HepG2 (cell line): ENCODE measurements around the gene LZTS2. TPM values are rescaled to one million over a fixed set of nuclear protein-coding genes. Genes with fewer than 3 reads are reported as not detected.

ENCODE experiments used
- ATF3 ChIP-seq: sonication (generic); formaldehyde crosslinking; IDR thresholded peaks from 2 replicates; pipeline ENCODE4 v1.4.0; 2020; ENCODE audit warnings: missing genetic modification reagents
- BORCS8-MEF2B ChIP-seq: sonication (generic); formaldehyde crosslinking; IDR thresholded peaks from 2 replicates; pipeline ENCODE4 v1.8.0; 2022; ENCODE audit warnings: mild to moderate bottlenecking, missing genetic modification reagents
- GABPB1 ChIP-seq: IDR thresholded peaks from 2 replicates; pipeline ENCODE4 v1.6.1; 2016; ENCODE audit warnings: mild to moderate bottlenecking, missing genetic modification reagents, moderate library complexity, missing compliant biosample characterization
- GMEB1 ChIP-seq: sonication (generic); formaldehyde crosslinking; IDR thresholded peaks from 2 replicates; pipeline ENCODE4 v1.5.1; 2020; ENCODE audit warnings: missing genetic modification reagents, mild to moderate bottlenecking, borderline replicate concordance
- HDAC6 ChIP-seq: fragments of 200-600 bp; sonication (generic); IDR thresholded peaks from 2 replicates; pipeline ENCODE4 v1.7.0; 2017; ENCODE audit warnings: mild to moderate bottlenecking, antibody characterized with exemption, low read length, low read depth
- ISL2 ChIP-seq: sonication (generic); formaldehyde crosslinking; IDR thresholded peaks from 2 replicates; pipeline ENCODE4 v1.5.0; 2020; ENCODE audit warnings: missing genetic modification reagents
- KDM2A ChIP-seq: sonication (generic); formaldehyde crosslinking; IDR thresholded peaks from 2 replicates; pipeline ENCODE4 v1.4.0; 2020; ENCODE audit warnings: low read depth, missing genetic modification reagents, borderline replicate concordance
- KDM3A ChIP-seq: IDR thresholded peaks from 2 replicates; pipeline ENCODE4 v1.6.1; 2018; ENCODE audit warnings: low read depth, missing compliant biosample characterization
- RBM39 ChIP-seq: fragments of 200-400 bp; formaldehyde crosslinking; IDR thresholded peaks from one replicate; pipeline ENCODE4 v1.6.1; 2018; ENCODE audit warnings: antibody characterized with exemption, mild to moderate bottlenecking, low read depth, low read length; ENCODE audit not compliant: poor library complexity, severe bottlenecking
- SP140L ChIP-seq: sonication (generic); formaldehyde crosslinking; IDR thresholded peaks from 2 replicates; pipeline ENCODE4 v1.4.0; 2020; ENCODE audit warnings: missing genetic modification reagents, borderline replicate concordance
- XRCC5 ChIP-seq: fragments of 200-400 bp; formaldehyde crosslinking; optimal IDR thresholded peaks from 2 replicates; pipeline ENCODE3; 2017; ENCODE audit warnings: mild to moderate bottlenecking, low read length
- ZNF431 ChIP-seq: sonication (generic); formaldehyde crosslinking; IDR thresholded peaks from 2 replicates; pipeline ENCODE4 v1.9.0; 2022; ENCODE audit warnings: missing genetic modification reagents, low read depth, mild to moderate bottlenecking, borderline replicate concordance
- ZNF432 ChIP-seq: sonication (generic); formaldehyde crosslinking; IDR thresholded peaks from 2 replicates; pipeline ENCODE4 v1.5.0; 2020; ENCODE audit warnings: missing genetic modification reagents, mild to moderate bottlenecking, borderline replicate concordance
- ZNF589 ChIP-seq: sonication (generic); formaldehyde crosslinking; conservative IDR thresholded peaks from 2 replicates; pipeline ENCODE4 v1.8.0; 2022; ENCODE audit warnings: mild to moderate bottlenecking, moderate library complexity, missing genetic modification reagents
- ZNF598 ChIP-seq: sonication (generic); formaldehyde crosslinking; IDR thresholded peaks from 2 replicates; pipeline ENCODE4 v1.5.1; 2020; ENCODE audit warnings: mild to moderate bottlenecking, missing genetic modification reagents, borderline replicate concordance
- ZNF639 ChIP-seq: conservative IDR thresholded peaks from 2 replicates; pipeline ENCODE4 v1.6.1; 2018; ENCODE audit warnings: missing genetic modification reagents
- ZNF713 ChIP-seq: sonication (generic); formaldehyde crosslinking; IDR thresholded peaks from 2 replicates; pipeline ENCODE4 v1.4.0; 2020; ENCODE audit warnings: mild to moderate bottlenecking, missing genetic modification reagents
- ZNF879 ChIP-seq: sonication (generic); formaldehyde crosslinking; IDR thresholded peaks from 2 replicates; pipeline ENCODE4 v1.8.1; 2023; ENCODE audit warnings: missing genetic modification reagents
- polyA plus RNA-seq, 8 experiments: library from polyadenylated mRNA; depleted of rRNA in 3 of 8; stranded (reverse) in 7 of 8; unstranded in 1 of 8; fragments of >200 nt; fragmentation: Illumina TruSeq in 4 of 8; extraction: Trizol in 4 of 8; gene quantifications; 2 replicates each; pipeline versions ENCODE4 v1.2.1 to v1.2.3, GENCODE V29; 2011 to 2016; ENCODE audit warnings: low read depth in 4 of 8, missing spikeins in 1 of 8, mixed read lengths in 1 of 8; ENCODE audit not compliant: insufficient read depth in 1 of 8
- total RNA-seq, 5 experiments: library from RNA; depleted of rRNA; stranded (reverse); fragments of >200 nt; fragmentation: Illumina TruSeq; extraction: Trizol; gene quantifications; 2 replicates each; pipeline ENCODE4 v1.2.3, GENCODE V29; 2016; ENCODE audit warnings: low read depth in 1 of 5
- TF ChIP-seq, protein P1 (sequence below): IDR thresholded peaks from 2 replicates; pipeline ENCODE4 v1.6.1; 2012; ENCODE audit warnings: inconsistent platforms
- TF ChIP-seq, protein P2 (sequence below): sonication (generic); formaldehyde crosslinking; IDR thresholded peaks from 2 replicates; pipeline ENCODE4 v1.4.0; 2020; ENCODE audit warnings: missing genetic modification reagents

LZTS2 gene
- total and polyA plus RNA-seq, 2 of the 13 experiments (the other 11 are each of a cell fraction or from before 2014, with no cell fraction given) = 43.6 to 65.6 TPM

DNA sequence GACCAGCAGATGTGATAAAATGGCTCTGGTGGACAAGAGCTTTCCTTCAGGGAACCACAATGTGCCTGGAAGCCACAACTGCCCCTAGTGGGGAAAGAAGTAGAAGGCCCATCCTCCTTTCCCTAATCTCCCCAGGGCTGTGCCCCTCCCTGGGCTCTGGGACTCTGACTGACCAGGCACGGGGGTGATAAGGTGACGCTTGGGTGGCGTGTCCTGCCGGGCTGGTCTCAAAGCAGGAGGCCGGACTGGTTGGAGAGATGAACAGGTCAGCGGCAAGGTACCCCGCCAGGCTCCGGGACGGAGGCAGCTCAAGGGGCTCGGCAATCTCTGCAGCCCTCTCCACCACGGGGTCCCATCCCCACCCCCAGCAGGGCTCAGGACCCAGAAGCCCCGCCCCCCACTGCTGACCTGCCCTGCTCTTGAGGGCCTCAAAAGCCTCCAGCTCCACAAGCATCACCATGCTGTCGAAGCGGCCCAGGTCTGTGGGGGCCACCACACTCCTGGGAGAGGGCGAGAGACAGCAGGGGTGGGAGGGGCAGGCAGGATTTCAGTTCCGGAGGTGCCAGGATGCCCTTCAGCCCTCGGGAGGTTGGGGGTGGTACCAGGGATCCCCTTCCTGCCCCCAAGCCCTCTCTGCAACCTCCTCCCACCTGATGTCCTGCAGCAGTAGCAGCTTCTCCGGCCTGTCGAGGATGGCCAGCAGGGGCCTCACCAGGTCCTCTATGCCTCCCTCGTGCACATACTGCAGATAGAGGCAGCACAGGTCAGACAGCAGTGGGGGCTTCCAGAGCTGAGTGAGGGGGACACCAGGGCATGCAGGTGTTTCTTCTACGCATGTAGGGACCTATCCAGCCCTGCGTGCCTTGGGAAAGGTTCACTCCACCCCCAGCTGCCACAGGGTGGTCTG, 12.2 kb downstream of the LZTS2 start (continued):
- TF ChIP-seq GMEB1 (CRISPR knock-in tag) (no peak), ZNF432 (CRISPR knock-in tag) (no peak), ZNF713 (CRISPR knock-in tag) (no peak), BORCS8-MEF2B (CRISPR knock-in tag) (no peak), ZNF879 (CRISPR knock-in tag) (no peak), ZNF589 (CRISPR knock-in tag) (no peak), ZNF639 (CRISPR knock-in tag) (no peak), HDAC6 (no peak), RBM39 (no peak), ZNF431 (CRISPR knock-in tag) (no peak), XRCC5 (peak; percentile 52), KDM2A (CRISPR knock-in tag) (no peak; the same call in 1 of the 2 replicates), ATF3 (no peak), KDM3A (no peak), ZNF598 (CRISPR knock-in tag) (no peak), ISL2 (CRISPR knock-in tag) (no peak), GABPB1 (peak; percentile 35; the same call in 1 of the 2 replicates), SP140L (CRISPR knock-in tag) (no peak)
- TF ChIP-seq, protein P1, sequence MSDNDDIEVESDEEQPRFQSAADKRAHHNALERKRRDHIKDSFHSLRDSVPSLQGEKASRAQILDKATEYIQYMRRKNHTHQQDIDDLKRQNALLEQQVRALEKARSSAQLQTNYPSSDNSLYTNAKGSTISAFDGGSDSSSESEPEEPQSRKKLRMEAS = peak; percentile 60; the same call in 1 of the 2 replicates
- TF ChIP-seq, protein P2, sequence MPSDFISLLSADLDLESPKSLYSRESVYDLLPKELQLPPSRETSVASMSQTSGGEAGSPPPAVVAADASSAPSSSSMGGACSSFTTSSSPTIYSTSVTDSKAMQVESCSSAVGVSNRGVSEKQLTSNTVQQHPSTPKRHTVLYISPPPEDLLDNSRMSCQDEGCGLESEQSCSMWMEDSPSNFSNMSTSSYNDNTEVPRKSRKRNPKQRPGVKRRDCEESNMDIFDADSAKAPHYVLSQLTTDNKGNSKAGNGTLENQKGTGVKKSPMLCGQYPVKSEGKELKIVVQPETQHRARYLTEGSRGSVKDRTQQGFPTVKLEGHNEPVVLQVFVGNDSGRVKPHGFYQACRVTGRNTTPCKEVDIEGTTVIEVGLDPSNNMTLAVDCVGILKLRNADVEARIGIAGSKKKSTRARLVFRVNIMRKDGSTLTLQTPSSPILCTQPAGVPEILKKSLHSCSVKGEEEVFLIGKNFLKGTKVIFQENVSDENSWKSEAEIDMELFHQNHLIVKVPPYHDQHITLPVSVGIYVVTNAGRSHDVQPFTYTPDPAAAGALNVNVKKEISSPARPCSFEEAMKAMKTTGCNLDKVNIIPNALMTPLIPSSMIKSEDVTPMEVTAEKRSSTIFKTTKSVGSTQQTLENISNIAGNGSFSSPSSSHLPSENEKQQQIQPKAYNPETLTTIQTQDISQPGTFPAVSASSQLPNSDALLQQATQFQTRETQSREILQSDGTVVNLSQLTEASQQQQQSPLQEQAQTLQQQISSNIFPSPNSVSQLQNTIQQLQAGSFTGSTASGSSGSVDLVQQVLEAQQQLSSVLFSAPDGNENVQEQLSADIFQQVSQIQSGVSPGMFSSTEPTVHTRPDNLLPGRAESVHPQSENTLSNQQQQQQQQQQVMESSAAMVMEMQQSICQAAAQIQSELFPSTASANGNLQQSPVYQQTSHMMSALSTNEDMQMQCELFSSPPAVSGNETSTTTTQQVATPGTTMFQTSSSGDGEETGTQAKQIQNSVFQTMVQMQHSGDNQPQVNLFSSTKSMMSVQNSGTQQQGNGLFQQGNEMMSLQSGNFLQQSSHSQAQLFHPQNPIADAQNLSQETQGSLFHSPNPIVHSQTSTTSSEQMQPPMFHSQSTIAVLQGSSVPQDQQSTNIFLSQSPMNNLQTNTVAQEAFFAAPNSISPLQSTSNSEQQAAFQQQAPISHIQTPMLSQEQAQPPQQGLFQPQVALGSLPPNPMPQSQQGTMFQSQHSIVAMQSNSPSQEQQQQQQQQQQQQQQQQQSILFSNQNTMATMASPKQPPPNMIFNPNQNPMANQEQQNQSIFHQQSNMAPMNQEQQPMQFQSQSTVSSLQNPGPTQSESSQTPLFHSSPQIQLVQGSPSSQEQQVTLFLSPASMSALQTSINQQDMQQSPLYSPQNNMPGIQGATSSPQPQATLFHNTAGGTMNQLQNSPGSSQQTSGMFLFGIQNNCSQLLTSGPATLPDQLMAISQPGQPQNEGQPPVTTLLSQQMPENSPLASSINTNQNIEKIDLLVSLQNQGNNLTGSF = no peak
